H54 (cell line): ENCODE data around the gene CR1L.
A peak's percentile ranks its signal among the peaks of the same experiment; 100 is the strongest.
"Not testable (repeated sequence)": the region's sequence is repeated elsewhere in the genome, so short reads cannot be mapped to it uniquely, and the experiment has no call there.

ENCODE experiments used
- DNase-seq: peaks from one replicate; pipeline ENCODE4 v3.0.0; 2011; ENCODE audit warnings: low spot score, mixed read lengths; ENCODE audit not compliant: insufficient read length
- FAIRE-seq: peaks from 3 replicates; lab custom pipeline; 2011; peaks lifted over from hg19 to GRCh38; lab: Jason Lieb, UNC
- POLR2A ChIP-seq: IDR thresholded peaks from 2 replicates; pipeline ENCODE4 v1.6.1; 2011; ENCODE audit warnings: low read depth, mild to moderate bottlenecking, low read length

Gene CR1L

DNA sequence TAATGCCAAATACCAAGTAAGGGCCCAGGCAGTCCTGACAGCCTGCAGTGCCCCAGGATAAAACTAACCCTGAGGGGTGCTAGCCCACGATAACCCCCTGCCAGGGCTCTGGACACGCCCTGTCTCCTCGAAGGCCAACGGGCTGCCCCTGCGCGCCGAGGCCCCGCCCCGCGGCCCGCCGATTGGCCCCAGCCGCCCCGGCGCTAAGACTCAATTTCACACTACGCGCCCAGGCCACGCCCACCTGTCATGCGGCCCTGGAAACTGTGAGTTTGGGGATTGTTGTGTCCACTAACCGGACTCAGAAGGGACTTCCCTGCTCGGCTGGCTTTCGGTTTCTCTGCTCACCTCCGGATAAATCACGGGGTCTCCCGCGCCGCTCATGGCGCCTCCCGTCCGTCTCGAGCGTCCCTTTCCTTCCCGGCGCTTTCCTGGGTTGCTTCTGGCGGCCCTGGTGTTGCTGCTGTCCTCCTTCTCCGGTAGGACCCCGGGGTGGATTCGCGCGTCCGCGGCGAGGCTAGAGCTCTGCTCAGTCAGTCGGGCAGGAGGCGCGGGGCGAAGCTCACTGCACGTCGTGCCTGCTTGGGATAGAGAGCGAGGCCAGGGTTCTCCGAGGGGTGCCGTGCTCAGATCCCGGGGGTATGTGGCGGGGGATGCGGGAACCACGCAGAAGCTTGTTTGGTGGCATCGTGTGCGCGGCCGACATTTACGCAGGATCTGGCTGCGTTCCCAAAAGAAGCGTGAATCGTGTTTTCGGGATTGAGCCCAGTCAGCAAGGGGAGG, at the start of gene CR1L:
TSS of gene CR1L (plus strand) at position 282 of the 783 bp plus-strand sequence. CDS start at position 383, 101 bp downstream.
- no peak for DNase-seq
- TF ChIP-seq POLR2A, result no peak
- no peak for FAIRE-seq

DNA sequence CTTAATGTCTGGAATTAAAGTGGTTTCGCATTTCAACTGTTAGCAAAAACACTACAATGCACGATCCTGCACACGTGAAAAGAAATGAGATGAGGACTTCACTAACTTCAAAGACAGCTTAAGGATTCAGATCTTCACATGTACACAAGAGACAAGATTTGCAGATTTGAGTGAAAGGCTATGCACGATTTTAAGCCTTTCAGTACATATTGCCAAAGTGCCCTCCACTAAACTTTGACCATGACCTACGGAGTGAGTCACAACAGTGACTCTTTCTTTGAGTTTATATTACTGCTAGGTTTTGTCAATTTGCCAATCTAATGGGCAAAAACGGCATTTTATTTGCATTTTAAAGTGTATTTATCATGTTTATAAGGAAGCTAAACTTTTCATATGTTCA, 41.2 kb upstream of the CR1L start:
- FAIRE-seq (no peak), DNase-seq (no peak)
- TF ChIP-seq POLR2A, result no peak

DNA sequence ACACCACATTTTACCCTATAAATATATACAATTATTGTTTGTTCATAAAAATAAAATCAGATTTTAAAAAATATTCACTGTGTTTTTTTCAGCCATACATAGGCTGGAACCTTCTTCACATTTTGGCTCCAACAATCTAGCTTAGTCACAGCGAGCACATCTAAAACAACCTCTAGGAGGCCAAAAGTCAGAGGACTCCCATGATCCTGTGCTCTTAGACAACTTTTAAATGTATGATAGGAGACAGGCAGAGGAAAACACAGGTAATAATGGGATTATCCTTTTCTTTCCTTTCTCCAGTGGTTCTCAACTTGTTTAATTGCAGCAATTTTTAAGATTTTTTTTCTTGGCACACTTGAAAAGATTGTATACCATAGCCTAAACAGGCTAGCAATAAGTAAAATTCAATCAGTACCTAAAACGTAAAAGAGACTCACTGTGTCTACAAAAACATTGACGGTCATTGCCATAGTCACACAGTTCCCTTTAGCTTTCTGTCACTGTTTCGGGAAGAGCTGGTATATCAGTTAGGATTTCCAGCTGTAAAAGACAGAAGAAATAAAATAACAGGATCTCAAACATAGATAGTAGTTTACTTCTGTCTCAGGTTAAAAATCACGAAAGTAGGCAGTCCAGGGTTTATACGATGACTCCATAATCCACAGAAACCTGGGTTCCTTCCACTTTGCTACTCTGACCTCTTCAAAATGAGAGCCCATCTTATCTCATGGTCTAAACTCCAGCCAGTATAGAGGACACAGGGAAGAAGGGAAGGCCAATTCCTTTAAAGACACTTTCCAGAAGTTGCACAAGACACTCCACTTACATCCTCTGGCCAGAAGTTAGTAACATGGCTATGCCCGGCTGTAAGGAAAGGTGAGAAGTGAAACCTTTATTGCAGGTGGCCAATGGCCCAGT, 39.2 kb upstream of the CR1L start:
- DNase-seq (no peak), FAIRE-seq (no peak)
- no peak for TF ChIP-seq POLR2A

DNA sequence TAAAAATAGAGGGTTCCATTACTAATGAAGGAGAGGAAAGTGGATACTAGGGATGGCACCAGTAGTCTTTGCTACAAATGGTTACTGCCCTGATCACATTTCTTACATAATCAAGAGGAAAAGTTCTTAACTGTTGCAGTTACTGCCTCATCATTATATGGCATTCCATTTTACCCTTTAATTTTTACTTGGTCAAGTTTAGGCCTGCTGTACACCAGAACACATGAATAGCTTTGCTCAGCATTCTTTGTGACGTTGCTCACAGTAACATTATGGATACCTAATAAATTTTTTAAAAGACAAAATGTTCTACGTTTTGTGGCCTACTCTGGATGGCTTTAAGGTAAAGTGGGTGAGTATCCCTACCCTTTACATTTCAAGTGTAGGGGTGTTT, 38.6 kb upstream of the CR1L start:
- TF ChIP-seq POLR2A, result no peak
- FAIRE-seq (no peak), DNase-seq (no peak)

DNA sequence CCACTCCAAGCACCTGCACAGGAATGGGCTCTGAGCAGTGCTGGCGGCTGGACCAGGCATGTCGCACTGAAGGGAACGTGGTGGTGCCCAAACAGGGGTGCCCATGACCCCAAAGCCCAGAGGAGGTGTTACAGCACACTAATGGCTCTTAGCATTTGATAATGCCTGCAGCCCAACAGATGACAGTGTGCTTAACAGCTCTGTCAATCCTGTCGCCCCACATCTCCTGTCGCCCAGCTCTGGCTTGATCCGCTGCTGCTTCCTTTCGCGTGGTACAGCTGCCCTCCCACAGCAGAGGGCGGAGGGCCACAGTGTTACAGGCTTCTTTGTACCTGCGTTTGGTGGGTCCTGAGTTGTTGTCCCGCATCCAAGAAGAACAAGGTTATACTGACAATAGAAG, 32.2 kb upstream of the CR1L start:
- TF ChIP-seq POLR2A, result no peak
- FAIRE-seq, result no peak

DNA sequence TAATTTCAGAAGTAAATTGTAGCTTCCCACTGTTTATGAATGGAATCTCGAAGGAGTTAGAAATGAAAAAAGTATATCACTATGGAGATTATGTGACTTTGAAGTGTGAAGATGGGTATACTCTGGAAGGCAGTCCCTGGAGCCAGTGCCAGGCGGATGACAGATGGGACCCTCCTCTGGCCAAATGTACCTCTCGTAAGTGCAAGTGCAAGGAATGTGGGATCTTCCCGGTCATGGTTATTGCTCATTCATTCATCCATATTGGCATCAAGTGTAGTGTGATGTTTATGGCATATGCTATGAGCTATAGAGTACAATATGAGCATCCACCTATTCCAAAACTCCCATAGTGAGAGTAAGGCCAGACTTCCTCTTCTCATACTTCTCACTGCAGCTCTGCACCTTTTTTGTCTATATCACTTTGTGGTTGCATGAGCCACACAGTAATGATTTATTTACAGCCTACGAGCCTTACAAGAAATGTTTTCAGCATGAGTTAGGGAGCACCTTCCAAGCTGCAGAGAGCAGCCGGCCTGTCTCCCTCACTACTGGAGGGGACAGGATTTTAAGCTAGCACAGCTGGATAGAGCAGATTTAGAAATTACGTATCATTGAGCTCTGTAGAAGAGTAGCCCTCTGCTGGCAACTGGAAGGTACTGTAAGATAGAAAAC, 24.9 kb upstream of the CR1L start:
- FAIRE-seq (peak; percentile 55), DNase-seq (peak; percentile 19)
- no peak for TF ChIP-seq POLR2A

More for the DNA sequence above, 32.2 kb upstream of the CR1L start:
- no peak for DNase-seq

DNA sequence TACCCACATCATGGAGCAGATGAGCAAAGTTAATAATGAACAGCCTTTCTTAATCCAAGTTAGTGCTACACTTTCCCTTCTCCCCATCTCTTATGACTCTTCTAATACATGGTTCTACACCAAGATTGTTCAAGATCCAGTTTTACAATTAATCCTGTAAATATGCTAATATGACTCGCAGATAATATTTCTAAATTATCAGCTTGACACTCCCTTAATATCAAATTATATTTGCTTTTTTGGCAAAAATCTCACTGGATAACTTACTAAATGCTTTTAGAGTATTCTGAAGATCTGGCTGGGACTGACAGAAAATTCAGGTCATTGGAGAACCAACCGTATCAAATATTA, 24.4 kb upstream of the CR1L start:
- FAIRE-seq, result no peak
- DNase-seq, result no peak
- TF ChIP-seq POLR2A, result no peak

DNA sequence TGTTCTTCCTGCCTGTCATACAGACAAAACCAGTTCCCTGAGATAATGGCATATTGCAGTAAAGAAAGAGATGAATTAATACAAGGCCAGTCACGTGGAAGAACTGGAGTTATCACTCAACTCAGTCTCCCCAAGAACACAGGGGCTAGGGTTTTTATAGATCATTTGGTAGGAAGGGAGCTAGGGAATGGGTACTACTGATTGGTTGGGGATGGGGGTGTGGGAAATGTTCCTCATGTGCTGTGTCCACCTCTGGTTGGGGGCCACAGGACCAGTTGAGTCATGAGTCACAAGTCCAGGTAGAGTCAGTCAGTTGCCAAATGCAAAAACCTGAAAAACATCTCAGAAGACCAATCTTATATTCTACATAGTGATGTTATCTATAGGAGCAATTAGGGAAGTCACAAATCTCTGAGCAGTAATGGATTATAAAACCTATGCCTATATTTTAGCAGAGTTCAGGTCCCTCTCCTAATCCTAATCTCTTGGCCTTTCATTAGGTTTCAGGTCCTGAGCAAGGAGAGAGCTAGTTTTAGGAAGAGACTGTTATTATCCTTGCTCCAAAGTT, 19.3 kb upstream of the CR1L start:
- not testable (repeated sequence) for FAIRE-seq, DNase-seq

DNA sequence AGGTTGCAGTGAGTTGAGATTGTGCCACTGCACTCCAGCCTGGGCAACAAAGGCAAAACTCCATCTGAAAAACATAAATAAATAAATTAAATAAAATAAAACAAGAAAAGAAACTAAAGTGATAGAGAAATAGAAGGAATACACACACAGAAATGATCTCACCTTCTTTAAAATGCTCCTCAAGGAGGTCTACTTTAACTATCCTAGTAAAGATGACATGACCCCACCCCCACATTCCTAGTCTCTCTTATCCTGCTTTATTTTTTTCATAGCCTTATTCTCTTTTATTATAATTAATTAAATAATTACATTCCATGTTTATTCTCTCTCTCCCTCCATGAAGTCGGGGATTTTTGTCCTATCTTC, 18.0 kb upstream of the CR1L start:
- FAIRE-seq, result no peak
- no peak for TF ChIP-seq POLR2A

DNA sequence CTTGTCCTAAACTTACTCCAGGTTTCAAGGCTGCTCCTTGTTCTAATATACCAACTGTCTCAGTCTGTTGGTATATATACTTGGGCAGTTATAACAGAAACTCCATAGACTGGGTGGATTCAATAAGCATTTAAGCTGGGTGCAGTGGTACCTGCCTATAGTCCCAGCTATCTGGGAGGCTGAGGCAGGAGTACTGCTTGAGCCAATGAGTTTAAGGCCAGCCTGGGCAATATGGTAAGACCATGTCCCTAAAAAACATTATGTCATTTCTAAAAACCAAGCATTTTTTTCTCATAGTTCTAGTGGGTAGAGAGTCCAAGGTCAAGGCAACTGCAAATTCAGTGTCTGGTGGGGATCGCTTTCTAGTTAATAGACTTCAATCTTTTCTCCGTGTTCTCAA, 17.4 kb upstream of the CR1L start:
- no peak for TF ChIP-seq POLR2A
- FAIRE-seq (no peak), DNase-seq (no peak)

More for the DNA sequence above, 18.0 kb upstream of the CR1L start:
- no peak for DNase-seq

DNA sequence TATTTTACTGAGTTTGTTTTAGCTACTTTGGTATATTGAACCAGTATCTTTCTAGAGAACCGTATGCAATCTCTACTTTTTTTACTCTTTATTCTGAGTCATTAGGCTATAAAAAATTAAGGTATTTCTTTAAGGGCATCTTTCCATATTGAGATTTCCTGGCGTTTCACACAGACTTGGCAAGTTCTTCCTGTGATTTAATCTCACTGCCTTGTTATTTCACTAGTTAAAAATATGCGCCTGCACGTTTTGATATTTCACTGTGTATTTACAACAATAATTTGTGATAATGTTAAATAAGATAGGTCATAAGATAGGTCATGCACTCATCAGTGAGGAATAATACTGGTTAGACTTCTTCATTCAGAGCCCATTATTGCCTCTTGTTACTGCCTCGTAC, 16.2 kb upstream of the CR1L start:
- TF ChIP-seq POLR2A, result no peak
- FAIRE-seq (no peak), DNase-seq (no peak)

DNA sequence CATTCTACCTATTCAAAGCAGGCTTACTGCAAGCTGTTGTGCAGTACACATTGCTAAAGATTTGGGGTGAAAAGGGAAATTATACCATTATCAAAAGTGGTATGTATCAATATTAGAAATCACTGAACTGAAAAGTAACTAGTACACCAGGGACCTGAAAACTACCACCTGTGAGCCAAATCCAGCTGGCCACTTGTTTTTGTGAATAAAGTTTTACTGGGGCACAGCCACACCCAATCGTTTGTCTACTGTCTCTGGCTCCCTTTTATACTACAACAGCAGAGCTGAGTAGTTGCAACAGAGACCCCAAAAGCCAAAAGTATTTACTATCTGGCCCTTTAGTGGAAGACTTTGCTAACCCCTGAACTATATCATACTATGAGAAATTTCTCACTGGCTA, 13.8 kb upstream of the CR1L start:
- DNase-seq, result no peak
- FAIRE-seq, result no peak
- TF ChIP-seq POLR2A, result no peak

DNA sequence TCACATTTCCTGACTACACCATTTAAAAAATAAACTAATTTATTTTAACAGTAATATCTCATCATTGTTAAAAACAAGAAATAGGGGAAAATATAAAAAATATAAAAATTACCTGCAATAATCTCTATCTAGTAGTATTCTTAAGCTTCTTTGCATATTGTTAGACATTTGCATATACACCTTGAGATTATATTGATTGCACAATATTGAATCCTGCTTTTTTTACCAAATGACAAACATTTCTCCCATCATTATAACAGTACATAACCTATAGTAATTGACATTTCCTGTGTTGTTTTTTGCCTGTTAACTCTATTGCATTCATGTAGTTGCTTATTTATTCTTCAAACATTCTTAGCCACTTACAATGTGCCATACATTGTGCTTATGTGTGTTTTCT, 11.7 kb upstream of the CR1L start:
- TF ChIP-seq POLR2A, result no peak
- DNase-seq (no peak), FAIRE-seq (no peak)

DNA sequence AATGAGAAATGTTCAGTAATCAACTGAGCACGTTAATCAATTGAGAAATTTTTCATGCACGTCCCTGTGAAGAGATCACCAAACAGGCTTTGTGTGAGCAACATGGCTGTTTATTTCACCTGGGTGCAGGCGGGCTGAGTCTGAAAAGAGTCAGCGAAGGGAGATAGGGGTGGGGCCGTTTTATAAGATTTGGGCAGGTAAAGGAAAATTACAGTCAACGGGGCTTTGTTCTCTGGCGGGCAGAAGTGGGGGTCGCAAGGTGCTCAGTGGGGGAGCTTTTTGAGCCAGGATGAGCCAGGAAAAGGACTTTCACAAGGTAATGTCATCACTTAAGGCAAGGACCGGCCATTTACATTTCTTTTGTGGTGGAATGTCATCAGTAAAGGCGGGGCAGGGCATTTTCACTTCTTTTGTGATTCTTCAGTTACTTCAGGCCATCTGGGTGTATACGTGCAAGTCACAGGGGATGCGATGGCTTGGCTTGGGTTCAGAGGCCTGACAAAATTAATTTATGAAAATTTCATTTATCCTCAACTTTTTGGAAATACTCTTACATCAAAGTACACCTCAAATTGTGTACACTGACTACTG, 11.1 kb upstream of the CR1L start:
- FAIRE-seq, DNase-seq: not testable (repeated sequence)

DNA sequence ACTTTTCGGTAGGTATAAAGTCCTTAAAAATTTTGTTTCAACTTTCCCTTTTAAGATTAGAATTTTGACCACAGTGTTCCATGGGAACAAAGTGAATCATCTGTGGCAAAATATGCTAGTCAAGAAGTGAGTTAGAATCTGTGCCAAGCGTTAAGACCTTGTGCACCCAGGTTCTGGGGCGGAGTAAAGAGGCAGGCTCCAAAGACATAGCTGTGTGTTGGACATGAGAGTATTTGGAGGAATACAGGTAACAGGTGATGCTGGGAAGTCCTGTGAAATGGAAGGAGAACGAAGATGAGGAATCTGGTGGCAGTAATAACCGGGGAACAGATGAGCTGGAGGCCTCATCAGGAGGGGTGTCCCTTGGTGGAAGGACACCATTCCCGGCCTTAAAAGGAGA, 10.6 kb upstream of the CR1L start:
- not testable (repeated sequence) for DNase-seq, FAIRE-seq

DNA sequence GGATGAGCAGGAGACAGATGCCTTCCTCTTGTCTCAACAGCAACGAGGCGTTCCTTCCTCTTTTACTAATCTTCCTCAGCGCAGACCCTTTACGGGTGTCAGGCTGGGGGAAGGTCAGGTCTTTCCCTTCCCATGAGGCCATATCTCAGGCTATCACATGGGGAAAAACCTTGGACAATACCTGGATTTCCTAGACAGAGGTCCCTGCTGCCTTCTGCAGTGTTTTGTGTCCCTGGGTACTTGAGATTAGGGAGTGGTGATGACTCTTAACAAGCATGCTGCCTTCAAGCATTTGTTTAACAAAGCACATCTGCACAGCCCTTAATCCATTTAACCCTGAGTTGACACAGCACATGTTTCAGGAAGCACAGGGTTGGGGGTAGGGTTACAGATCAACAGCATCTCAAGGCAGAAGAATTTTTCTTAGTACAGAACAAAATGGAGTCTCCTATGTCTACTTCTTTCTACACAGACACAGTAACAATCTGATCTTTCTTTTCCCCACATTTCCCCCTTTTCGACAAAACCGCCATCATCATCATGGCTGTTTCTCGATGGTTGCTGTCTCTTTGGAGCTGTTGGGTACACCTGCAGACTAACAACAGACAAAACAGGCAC, 9.3 kb upstream of the CR1L start:
- not testable (repeated sequence) for DNase-seq, FAIRE-seq

DNA sequence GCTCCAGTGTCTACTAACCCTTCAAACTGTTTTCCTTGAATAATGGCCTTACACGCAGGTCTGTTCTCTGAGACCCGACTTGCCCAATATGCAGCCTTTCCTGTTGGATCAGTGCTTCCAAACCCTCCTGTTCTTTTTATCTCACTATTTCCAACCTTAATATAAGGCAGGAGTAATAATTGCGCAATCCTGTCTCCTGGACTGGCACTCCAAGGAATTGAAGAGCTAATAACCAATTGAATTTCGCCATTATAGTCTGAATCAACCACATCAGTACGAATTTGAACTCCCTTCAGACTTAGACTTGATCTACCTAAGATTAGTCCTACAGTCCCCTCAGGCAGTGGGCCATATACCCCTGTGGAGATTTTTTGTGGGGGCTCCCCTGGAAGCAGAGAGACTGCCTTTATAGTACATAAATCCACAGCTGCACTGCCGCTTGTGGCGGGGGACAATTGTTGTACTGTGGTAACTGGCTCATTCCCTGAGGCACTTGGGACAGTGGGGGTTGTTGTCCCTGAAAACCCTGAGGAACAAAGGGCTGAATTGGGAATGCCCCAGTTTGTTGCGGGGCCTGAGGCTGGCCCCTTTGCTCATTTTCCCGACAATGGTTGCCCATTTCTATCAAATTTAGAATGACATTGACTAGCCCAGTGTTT, 6.3 kb upstream of the CR1L start:
- not testable (repeated sequence) for FAIRE-seq, DNase-seq
